Activated T-helper 1 cell treated with anti-CD3 and anti-CD28 coated beads, Interleukin-12 subunit alpha, Interleukin-12 subunit beta, Interleukin-2, Interleukin-4 antibody, amounts not matched to agents 30 ng/mL and 10 ng/mL and 1 ng/mL, durations not matched to agents 14 hours and 24 hours and 36 hours (primary cell): ENCODE data around the gene UCP3. TPM values are rescaled to one million over a fixed set of nuclear protein-coding genes. Genes with fewer than 3 reads are reported as not detected.

Experiments
- DNase-seq: peaks from one replicate; pipeline ENCODE4 v3.0.0; 2021; ENCODE audit warnings: low spot score
- H3K27ac Mint-ChIP-seq: one replicate; pipeline ENCODE4 v1.8.0; 2021; ENCODE audit warnings: mild to moderate bottlenecking, mixed read lengths
- H3K27me3 Mint-ChIP-seq: one replicate; pipeline ENCODE4 v1.8.0; 2022; ENCODE audit warnings: mild to moderate bottlenecking, moderate library complexity, mixed read lengths; ENCODE audit not compliant: insufficient read depth
- H3K36me3 Mint-ChIP-seq: one replicate; pipeline ENCODE4 v1.8.0; 2021; ENCODE audit warnings: low read depth, mixed read lengths
- H3K4me1 Mint-ChIP-seq: one replicate; pipeline ENCODE4 v1.8.0; 2021; ENCODE audit warnings: low read depth, mixed read lengths
- H3K4me3 Mint-ChIP-seq: one replicate; pipeline ENCODE4 v1.8.0; 2021; ENCODE audit warnings: mild to moderate bottlenecking, moderate library complexity, mixed read lengths
- H3K9me3 Mint-ChIP-seq: one replicate; pipeline ENCODE4 v1.8.0; 2021; ENCODE audit warnings: mixed read lengths
- intact Hi-C: fragments of 100-400 bp; cut with micrococcal nuclease; formaldehyde crosslinking; loops from one replicate; pipeline ENCODE4 v1.15.1; 2024
- total RNA-seq: library from RNA; stranded (reverse); gene quantifications from 2 replicates; pipeline ENCODE4 v1.2.3, GENCODE V29; 2022

Gene UCP3
- total RNA-seq, 1 donor from 2014 or later, result 4.1 TPM

DNA sequence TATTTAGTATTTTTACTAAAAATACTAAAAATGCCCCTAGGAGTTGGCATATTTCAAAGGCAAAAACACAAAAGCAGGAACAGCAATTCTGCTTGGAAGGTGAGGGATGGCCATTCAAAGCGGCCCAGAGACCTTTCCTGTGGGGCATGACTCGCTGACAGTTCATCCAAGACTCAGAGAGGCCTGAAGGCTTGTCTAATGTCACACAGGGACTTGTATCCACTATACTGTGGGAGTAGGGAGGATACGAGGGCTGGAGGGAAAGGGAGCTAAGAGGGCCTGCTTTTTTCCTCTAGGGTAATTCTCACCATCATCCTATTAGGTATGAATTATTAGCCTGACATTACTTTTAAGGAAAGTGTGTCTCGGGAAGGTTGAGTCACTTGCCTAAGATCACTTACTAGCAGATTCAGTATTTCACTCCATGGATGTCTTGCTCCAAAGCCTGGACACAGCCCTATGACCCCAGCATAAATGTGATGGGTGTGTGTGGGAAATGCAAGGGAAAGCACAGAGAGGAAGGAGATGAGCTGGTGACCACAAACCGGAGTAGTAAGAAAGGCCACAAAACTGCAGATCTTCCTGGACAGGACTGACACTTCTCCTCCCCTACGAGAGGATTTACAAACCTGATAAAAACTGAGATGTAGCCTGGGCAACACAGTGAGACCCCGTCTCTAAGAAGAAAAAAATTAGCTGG is 16.7 kb upstream of the UCP3 start:
- intact Hi-C loops, result loop anchor here (5.0 kb wide), 1 partner anchor 212 kb away; no protein-coding TSS in a partner anchor
- peaks cover 58% of the 10 kb centered on the region for H3K4me1 Mint-ChIP-seq
- peak overlapping the region; percentile 78 for H3K27ac Mint-ChIP-seq

DNA sequence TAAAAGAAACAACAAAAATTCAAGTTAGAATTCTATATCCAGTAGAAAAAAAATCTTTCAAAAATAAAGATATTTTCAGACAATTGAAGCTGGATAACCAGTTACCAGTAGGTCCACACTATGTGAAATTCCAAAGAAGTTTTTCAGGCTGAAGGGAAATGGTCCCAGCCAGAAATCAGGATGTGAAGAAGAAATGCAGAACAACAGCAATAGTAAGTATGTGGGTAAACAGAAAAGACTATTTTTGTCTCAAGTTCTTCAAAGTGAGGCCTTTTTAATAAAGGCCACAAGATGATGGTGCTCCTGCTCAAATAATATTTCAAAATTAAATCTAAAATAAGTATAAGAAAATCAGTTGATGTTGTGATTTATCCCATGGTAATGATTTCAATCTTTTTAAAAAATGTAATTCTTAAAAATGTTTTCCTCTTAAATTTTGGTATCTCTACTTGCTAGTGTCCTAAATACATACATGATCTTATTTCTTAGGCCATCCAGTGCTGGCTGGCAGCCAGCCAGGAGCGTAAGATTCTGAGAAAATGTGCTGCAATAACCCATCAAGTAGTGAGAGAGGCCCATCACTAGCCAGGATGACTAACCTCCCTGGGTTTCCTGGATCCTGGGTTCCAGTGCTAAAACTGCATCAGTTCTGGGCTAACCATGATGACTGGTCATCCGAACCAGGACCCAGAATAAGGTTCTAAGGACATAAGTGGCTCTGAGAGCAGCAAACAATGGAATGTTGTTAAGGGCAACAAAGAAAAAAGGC is 15.6 kb upstream of the UCP3 start:
- peak overlapping the region; percentile 59 for H3K27ac Mint-ChIP-seq
- H3K9me3 Mint-ChIP-seq, result no peaks in the 10 kb centered on the region
- no peaks in the 10 kb centered on the region for H3K27me3 Mint-ChIP-seq
- H3K4me1 Mint-ChIP-seq, result peaks cover 46% of the 10 kb centered on the region
- no peak overlapping the region for H3K4me3 Mint-ChIP-seq
- intact Hi-C loops, result loop anchor here (5.0 kb wide), 2 partner anchors 63 to 213 kb away; no protein-coding TSS in a partner anchor
- peaks cover 32% of the 10 kb centered on the region for H3K36me3 Mint-ChIP-seq
- DNase-seq, result no peak

More for the DNA sequence above, 16.7 kb upstream of the UCP3 start:
- no peaks in the 10 kb centered on the region for H3K27me3 Mint-ChIP-seq
- H3K9me3 Mint-ChIP-seq, result no peaks in the 10 kb centered on the region
- peaks cover 34% of the 10 kb centered on the region for H3K36me3 Mint-ChIP-seq
- no peak for DNase-seq
- peak overlapping the region; percentile 34 for H3K4me3 Mint-ChIP-seq

DNA sequence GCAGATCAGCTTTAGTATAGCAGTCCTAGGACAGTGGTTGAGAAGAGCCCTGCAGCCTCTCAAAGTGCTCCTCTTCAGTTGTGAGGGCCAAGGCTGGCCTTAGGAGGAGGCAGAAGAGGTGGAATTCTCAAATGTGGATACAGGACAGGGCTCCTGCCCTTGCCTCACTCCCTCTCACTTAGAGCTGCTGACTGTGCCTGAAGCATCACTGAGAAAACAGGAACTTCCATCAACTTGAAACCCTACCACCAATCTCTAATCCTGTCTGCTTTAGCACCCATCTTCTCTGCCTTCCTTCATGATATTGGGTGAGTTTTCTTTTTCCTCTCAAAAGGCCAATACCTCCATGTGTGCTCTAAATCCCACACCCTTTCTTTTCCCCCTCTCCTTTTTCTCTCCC is 14.4 kb upstream of the UCP3 start:
- Mint-ChIP-seq H3K27me3 (no peaks in the 10 kb centered on the region), H3K4me1 (peaks cover 46% of the 10 kb centered on the region), H3K27ac (peak overlapping the region; percentile 30), H3K4me3 (no peak overlapping the region), H3K9me3 (no peaks in the 10 kb centered on the region), H3K36me3 (peaks cover 30% of the 10 kb centered on the region)
- DNase-seq, result no peak
- intact Hi-C loops, result loop anchor here (5.0 kb wide), 1 partner anchor 64 kb away; no protein-coding TSS in a partner anchor

DNA sequence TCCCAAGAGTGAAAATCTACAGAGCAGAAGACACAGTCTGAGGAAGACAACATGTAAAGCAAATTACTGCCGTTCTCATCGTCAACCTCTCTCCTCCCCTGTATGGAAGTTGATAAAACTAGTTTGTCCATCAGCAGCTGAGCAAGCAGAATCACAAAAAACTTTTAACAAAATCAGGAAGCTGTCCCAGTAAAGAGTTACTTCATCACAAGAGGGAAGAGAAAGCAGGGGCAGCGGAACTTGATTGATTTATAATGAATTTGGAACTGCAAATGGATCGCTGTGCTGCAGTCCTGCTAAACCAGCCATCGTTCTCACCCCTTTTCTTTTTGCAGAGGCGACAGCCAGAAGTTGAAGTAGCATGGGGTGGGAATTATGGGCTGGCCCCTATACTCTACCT is 13.7 kb upstream of the UCP3 start:
- Mint-ChIP-seq H3K36me3 (peaks cover 26% of the 10 kb centered on the region), H3K27ac (no peak overlapping the region), H3K9me3 (no peaks in the 10 kb centered on the region), H3K4me3 (no peak overlapping the region), H3K4me1 (peaks cover 46% of the 10 kb centered on the region), H3K27me3 (no peaks in the 10 kb centered on the region)
- DNase-seq, result no peak
- intact Hi-C loops, result loop anchor here (5.0 kb wide), 1 partner anchor 65 kb away; no protein-coding TSS in a partner anchor

DNA sequence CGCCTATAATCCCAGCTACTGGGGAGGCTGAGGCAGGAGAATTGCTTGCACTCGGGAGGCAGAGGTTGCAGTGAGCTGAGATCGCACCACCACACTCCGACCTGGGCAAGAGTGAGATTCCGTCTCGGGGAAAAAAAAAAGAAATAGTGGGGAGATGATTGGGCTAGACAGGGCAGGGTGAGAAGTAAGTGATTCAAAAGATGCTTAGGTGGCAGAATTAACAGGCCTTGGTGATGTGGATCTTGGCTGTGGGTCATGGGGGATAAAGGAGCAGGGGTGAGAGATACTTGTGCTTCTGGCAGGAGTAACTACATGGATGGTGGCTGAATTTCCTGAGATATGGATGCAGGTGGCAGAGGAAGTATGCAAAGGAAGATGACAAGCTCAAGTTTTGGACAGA is 13.1 kb upstream of the UCP3 start:
- Mint-ChIP-seq H3K27me3 (no peaks in the 10 kb centered on the region), H3K4me1 (peaks cover 50% of the 10 kb centered on the region), H3K36me3 (peaks cover 31% of the 10 kb centered on the region), H3K9me3 (no peaks in the 10 kb centered on the region), H3K27ac (no peak overlapping the region), H3K4me3 (no peak overlapping the region)
- no peak for DNase-seq
- intact Hi-C loops, result loop anchor here (5.0 kb wide), 1 partner anchor 65 kb away; no protein-coding TSS in a partner anchor

DNA sequence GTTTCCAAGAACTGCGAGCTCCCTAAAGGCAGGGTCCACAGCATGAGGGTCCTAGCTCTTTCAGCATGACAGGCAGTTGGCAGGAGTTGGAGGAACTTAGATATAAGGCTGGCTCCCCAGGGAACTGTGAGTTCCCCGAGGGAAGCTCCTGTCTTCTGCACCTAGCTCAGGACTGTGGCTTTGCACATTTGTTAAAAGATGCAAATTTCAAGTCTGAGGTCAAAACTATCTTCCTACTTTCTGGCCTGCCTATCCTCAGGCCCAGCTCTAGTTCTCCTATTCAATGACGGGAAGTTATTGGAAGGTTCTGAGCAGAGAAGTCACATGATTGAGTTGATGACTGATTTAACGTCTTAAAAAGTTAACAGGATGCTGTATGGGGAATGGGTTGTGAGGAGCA is 11.7 kb upstream of the UCP3 start:
- Mint-ChIP-seq H3K27me3 (no peaks in the 10 kb centered on the region), H3K4me1 (peaks cover 53% of the 10 kb centered on the region), H3K9me3 (no peaks in the 10 kb centered on the region), H3K27ac (no peak overlapping the region), H3K4me3 (no peak overlapping the region), H3K36me3 (peaks cover 38% of the 10 kb centered on the region)
- DNase-seq, result no peak
- intact Hi-C loops, result loop anchor here (1.0 to 5.0 kb wide), 3 partner anchors 11 to 67 kb away; no protein-coding TSS in a partner anchor

DNA sequence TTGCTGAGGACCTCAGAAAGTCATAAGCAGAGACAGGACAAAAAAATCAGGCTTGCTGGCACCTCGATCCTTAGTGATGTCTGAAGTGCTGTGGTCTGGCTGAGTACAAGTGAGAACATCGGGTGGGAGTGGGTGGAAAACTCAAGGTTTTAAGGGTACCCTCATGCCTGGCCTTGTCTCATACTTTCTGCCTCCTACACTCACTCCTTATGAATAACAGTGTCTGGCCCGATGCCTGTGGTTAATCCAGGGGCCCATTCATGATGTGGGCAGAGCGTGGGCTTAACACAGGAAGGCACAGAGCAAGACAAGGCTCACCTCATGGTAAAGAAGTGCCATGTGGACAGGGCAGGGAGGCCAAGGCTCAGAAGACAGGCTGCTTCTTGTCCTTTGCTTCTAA is 11.0 kb upstream of the UCP3 start:
- peaks cover 55% of the 10 kb centered on the region for H3K4me1 Mint-ChIP-seq
- no peaks in the 10 kb centered on the region for H3K9me3 Mint-ChIP-seq
- H3K36me3 Mint-ChIP-seq, result peaks cover 38% of the 10 kb centered on the region
- DNase-seq, result no peak
- H3K4me3 Mint-ChIP-seq, result no peak overlapping the region
- intact Hi-C loops, result loop anchor here (1.0 to 5.0 kb wide), 7 partner anchors 9 to 67 kb away; no protein-coding TSS in a partner anchor
- no peak overlapping the region for H3K27ac Mint-ChIP-seq
- no peaks in the 10 kb centered on the region for H3K27me3 Mint-ChIP-seq

DNA sequence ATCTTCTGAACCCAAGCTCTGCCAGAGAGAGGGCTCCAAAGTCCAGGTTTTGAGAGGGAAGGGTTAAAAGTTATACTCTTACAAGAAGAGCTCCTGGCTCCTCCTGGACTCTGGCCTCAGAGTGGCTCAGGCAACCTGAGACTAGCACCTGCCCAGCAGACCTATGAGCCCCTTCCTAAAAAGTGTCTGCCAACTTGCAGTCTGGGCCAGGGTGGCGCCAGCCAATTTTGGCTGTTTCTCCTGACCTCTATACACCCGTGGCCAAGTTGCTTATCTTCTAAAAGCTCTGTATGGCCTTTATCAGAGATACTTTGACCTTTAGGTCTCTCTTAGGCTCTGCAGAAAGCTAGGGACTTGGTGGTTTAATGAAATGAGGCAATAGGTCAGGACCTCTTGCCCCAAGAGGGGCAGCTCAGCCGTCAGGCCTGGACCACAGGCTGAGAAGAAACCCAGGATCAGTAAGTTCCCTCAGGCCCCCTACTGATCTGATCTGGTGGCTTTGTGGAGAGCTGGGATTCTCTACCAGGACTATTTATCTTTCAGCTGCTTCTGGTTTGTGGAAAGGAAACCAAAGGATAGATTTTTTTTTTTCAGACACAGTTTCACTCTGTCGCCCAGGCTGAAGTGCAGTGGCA is 10.3 kb upstream of the UCP3 start:
- H3K27ac Mint-ChIP-seq, result no peak overlapping the region

DNA sequence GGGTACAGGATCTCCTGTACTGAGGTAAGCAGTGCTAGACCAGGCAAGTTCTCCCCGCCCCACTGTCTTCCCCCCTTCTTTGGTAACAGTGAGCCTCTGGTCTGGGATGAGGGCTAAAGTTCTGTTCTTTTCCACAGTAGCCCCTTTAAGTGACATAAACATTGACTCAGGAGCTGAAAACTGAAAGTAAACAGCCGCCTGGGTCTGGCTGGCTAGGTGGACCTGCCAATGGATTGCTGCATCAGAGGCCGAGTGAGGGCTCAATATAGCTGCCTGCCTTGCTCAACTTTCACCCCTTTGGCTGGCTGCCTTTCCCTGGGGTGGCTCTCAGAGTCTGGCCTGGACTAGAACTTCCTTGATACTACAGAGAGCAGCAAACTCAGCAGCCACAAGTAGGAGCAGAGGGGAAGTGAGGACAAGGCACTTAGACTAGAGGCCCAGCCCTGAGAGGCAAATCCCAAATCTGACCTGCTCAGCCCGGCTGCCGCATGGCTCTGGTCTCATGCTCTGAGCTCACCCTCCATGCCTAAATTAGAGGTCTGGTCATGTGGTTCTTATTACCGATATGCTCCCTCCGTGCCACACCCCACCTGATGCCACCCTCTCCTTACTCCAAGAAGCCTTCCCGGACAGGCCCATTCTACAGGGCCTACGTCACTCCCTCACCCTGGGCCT is 9.6 kb upstream of the UCP3 start:
- Mint-ChIP-seq H3K9me3 (no peaks in the 10 kb centered on the region), H3K27ac (no peak overlapping the region), H3K36me3 (peaks cover 35% of the 10 kb centered on the region), H3K4me1 (peaks cover 58% of the 10 kb centered on the region), H3K27me3 (no peaks in the 10 kb centered on the region), H3K4me3 (no peak overlapping the region)
- DNase-seq, result no peak
- intact Hi-C loops, result loop anchor here (1.0 to 2.0 kb wide), 4 partner anchors 7 to 35 kb away; no protein-coding TSS in a partner anchor

More for the DNA sequence above, 10.3 kb upstream of the UCP3 start:
- no peak for DNase-seq
- Mint-ChIP-seq H3K36me3 (peaks cover 38% of the 10 kb centered on the region), H3K27me3 (no peaks in the 10 kb centered on the region), H3K9me3 (no peaks in the 10 kb centered on the region), H3K4me1 (peaks cover 58% of the 10 kb centered on the region), H3K4me3 (no peak overlapping the region)
- intact Hi-C loops, result loop anchor here (1.0 to 2.0 kb wide), 4 partner anchors 8 to 36 kb away; no protein-coding TSS in a partner anchor

DNA sequence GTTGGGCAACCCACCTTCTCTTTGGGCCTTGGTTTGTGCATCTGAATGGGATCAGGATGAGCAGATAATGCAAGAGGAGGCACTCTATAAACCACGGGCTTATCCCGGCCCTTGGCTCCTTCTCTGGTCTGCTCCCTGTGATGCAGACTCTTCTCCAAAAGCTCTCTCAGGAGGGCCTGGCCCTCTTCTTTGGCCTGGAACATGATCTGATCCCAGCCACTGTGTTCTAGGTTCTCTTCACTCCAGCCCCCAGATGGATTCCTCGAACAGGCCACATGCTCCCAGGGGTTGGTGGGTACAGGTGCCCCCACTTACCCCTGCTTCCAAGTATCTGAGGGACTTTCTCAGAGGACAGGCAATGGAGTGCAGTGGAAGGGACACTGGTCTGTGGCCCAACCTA is 8.7 kb upstream of the UCP3 start:
- peaks cover 57% of the 10 kb centered on the region for H3K4me1 Mint-ChIP-seq
- H3K27me3 Mint-ChIP-seq, result no peaks in the 10 kb centered on the region
- no peak for DNase-seq
- H3K4me3 Mint-ChIP-seq, result no peak overlapping the region
- peaks cover 35% of the 10 kb centered on the region for H3K36me3 Mint-ChIP-seq
- intact Hi-C loops, result loop anchor here (2.0 kb wide), 1 partner anchor 13 kb away; no protein-coding TSS in a partner anchor
- H3K27ac Mint-ChIP-seq, result peak overlapping the region; percentile 13
- no peaks in the 10 kb centered on the region for H3K9me3 Mint-ChIP-seq

DNA sequence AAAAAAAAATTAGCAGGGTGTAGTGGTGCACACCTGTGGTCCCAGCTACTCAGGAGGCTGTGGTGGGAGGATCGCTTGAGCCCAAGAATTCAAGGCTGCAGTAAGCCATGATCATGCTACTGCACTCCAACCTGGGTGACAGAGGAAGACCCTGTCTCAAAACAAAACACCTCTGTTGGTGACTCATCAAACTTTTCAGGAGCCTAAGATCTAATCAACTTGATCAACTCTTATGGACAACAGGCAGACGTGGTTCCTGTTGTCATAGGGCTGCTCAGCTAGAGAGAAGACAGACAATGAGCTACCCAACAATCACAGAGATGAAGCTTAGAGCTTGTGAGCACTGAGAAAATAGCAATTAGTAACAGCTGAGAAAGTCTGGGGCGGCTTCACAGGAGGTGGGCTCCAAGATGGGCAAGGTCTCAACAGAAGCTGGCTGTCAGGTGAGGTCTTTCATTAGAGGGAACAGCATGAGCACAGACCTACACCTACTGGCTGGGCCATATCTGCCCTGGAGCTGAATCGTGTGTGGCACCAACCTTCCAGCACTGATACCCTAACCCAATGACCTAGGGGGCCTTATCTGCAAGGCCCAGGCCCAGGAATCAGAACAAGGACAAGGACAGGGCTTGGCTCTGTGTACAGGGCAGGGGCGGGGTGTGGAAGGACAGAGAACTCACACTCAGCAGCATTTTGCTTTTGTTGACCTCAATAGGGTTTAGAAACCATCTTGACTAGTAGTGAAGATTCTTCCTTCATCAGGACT is 7.2 kb upstream of the UCP3 start:
- Mint-ChIP-seq H3K27ac (peak overlapping the region; percentile 84), H3K4me3 (peak overlapping the region; percentile 2), H3K36me3 (peaks cover 38% of the 10 kb centered on the region), H3K4me1 (peaks cover 71% of the 10 kb centered on the region), H3K9me3 (no peaks in the 10 kb centered on the region), H3K27me3 (no peaks in the 10 kb centered on the region)
- DNase-seq, result no peak
- intact Hi-C loops, result no loop called here

DNA sequence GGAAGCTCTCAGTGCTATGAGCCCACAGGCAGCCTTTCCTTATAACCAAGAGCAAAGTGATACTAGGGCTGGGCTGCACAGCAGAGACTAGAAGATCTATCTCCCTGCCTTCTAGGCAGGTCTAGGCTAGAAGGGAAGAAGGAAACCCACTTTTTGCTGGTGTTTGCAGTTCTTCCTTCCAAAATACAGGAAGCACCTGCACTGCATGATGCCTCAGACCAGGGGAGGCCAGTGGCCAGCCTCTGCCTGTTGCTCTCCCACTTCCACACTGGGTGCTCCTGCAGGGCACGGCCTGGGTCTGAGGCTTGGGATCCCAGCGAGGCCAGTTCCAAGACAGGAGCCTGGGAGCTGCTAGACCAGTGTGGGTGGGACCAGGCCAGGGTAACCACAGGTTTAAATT is 6.0 kb upstream of the UCP3 start:
- Mint-ChIP-seq H3K4me1 (peaks cover 83% of the 10 kb centered on the region), H3K9me3 (no peaks in the 10 kb centered on the region), H3K36me3 (peaks cover 38% of the 10 kb centered on the region), H3K4me3 (no peak overlapping the region), H3K27me3 (no peaks in the 10 kb centered on the region), H3K27ac (peak overlapping the region; percentile 70)
- DNase-seq, result no peak
- intact Hi-C loops, result no loop called here
